OCI-LY1 (cell line): Measurements from ENCODE around the gene MEIOB.

Source experiments
- EZH2 ChIP-seq: fragments of 200-600 bp; sonication (generic), shearing (Covaris generic); IDR thresholded peaks from 2 replicates; pipeline ENCODE4 v1.8.0; 2017; ENCODE audit warnings: borderline replicate concordance, mixed run types, mild to moderate bottlenecking, antibody characterized with exemption, low read length, moderate library complexity, mixed read lengths
- TF ChIP-seq, protein P1 (sequence below): fragments of 200-600 bp; sonication (generic), shearing (Covaris generic); IDR thresholded peaks from 2 replicates; pipeline ENCODE4 v1.5.1; 2017; ENCODE audit warnings: mild to moderate bottlenecking, antibody characterized with exemption, low read length, moderate library complexity, mixed read lengths

DNA sequence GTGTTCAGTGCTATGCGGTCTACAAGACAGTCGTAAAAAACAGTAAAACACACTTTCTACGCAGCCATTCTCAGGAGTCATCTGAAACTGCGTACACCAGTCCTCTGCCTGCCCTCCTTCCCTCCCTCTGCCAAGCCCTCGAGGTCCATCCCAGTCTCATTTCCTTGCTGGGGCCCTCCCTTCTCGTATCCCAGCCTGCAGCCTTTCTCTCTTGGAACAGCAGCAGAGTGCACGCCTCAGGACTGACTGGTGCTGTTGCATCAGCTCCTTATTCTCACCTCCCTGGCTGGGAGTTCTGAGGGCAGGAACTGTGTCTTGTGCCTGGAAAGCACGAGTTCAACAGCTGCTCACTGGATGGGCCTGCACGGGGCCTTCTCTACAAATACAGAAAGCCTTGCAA lies 32.4 kb downstream of the MEIOB start:
- TF ChIP-seq, protein P1, sequence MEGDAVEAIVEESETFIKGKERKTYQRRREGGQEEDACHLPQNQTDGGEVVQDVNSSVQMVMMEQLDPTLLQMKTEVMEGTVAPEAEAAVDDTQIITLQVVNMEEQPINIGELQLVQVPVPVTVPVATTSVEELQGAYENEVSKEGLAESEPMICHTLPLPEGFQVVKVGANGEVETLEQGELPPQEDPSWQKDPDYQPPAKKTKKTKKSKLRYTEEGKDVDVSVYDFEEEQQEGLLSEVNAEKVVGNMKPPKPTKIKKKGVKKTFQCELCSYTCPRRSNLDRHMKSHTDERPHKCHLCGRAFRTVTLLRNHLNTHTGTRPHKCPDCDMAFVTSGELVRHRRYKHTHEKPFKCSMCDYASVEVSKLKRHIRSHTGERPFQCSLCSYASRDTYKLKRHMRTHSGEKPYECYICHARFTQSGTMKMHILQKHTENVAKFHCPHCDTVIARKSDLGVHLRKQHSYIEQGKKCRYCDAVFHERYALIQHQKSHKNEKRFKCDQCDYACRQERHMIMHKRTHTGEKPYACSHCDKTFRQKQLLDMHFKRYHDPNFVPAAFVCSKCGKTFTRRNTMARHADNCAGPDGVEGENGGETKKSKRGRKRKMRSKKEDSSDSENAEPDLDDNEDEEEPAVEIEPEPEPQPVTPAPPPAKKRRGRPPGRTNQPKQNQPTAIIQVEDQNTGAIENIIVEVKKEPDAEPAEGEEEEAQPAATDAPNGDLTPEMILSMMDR, result no peak
- no peak for TF ChIP-seq EZH2
